GM23248 (cell line): ENCODE data around the gene LYSMD3. TPM values are rescaled to one million over a fixed set of nuclear protein-coding genes. Genes with fewer than 3 reads are reported as not detected.

Source experiments
- DNase-seq: peaks from one replicate; pipeline ENCODE4 v3.0.0-alpha.2; 2015
- H2AFZ ChIP-seq: fragments of 200-600 bp; sonication (generic); 2 replicates; pipeline ENCODE4 v1.6.1; 2016; ENCODE audit warnings: antibody characterized with exemption
- H3F3A ChIP-seq: fragments of 200-600 bp; sonication (generic); 2 replicates; pipeline ENCODE4 v1.6.1; 2016; ENCODE audit warnings: mild to moderate bottlenecking, antibody characterized with exemption, mixed run types; ENCODE audit not compliant: insufficient read depth
- H3K27ac ChIP-seq: fragments of 200-600 bp; sonication (generic); 2 replicates; pipeline ENCODE4 v1.5.1; 2016; ENCODE audit warnings: mild to moderate bottlenecking
- H3K27me3 ChIP-seq: fragments of 200-600 bp; sonication (generic); replicated peaks from 2 replicates; pipeline ENCODE4 v1.6.1; 2016; ENCODE audit warnings: mild to moderate bottlenecking; ENCODE audit not compliant: insufficient read depth
- H3K36me3 ChIP-seq: fragments of 200-600 bp; sonication (generic); 2 replicates; pipeline ENCODE4 v1.6.1; 2016; ENCODE audit warnings: low read depth, mild to moderate bottlenecking
- H3K4me1 ChIP-seq: fragments of 200-600 bp; sonication (generic); 2 replicates; pipeline ENCODE4 v1.6.1; 2016; ENCODE audit warnings: mild to moderate bottlenecking; ENCODE audit not compliant: insufficient read depth
- H3K4me2 ChIP-seq: fragments of 200-600 bp; sonication (generic); one replicate; pipeline ENCODE4 v1.6.1; 2016; ENCODE audit warnings: mild to moderate bottlenecking; ENCODE audit not compliant: unreplicated experiment
- H3K4me3 ChIP-seq: fragments of 200-600 bp; sonication (generic); 2 replicates; pipeline ENCODE4 v1.5.1; 2016; ENCODE audit warnings: mild to moderate bottlenecking
- H3K79me2 ChIP-seq: fragments of 200-600 bp; sonication (generic); 2 replicates; pipeline ENCODE4 v1.6.1; 2016; ENCODE audit warnings: mild to moderate bottlenecking; ENCODE audit not compliant: insufficient read depth
- H3K9ac ChIP-seq: fragments of 200-600 bp; sonication (generic); 2 replicates; pipeline ENCODE4 v1.6.1; 2016; ENCODE audit warnings: mild to moderate bottlenecking
- H3K9me2 ChIP-seq: fragments of 200-600 bp; sonication (generic); 2 replicates; pipeline ENCODE4 v1.6.1; 2016; ENCODE audit warnings: mixed run types, mild to moderate bottlenecking, moderate library complexity; ENCODE audit not compliant: insufficient read depth
- H3K9me3 ChIP-seq: fragments of 200-600 bp; sonication (generic); one replicate; pipeline ENCODE4 v1.6.1; 2017; ENCODE audit warnings: low read depth
- H4K20me1 ChIP-seq: fragments of 200-600 bp; sonication (generic); 2 replicates; pipeline ENCODE4 v1.6.0; 2016; ENCODE audit not compliant: insufficient read depth
- EZH2 ChIP-seq: fragments of 200-600 bp; sonication (generic); IDR thresholded peaks from 2 replicates; pipeline ENCODE4 v1.6.1; 2018; ENCODE audit warnings: antibody characterized with exemption, mild to moderate bottlenecking; ENCODE audit not compliant: insufficient read depth, poor library complexity, severe bottlenecking
- EZH2phosphoT487 ChIP-seq: fragments of 200-600 bp; sonication (generic); IDR thresholded peaks from 2 replicates; pipeline ENCODE4 v1.6.1; 2018; ENCODE audit warnings: antibody characterized with exemption, moderate library complexity, mild to moderate bottlenecking, low read depth; ENCODE audit not compliant: insufficient read depth
- WGBS, 2 experiments: methylation state at CpG; one replicate each; pipeline ENCODE4 v1.1.6; 2015 to 2017; ENCODE audit warnings: low lambda C conversion rate in 2 of 2, low coverage in 1 of 2; ENCODE audit errors: missing lambda C conversion rate in 2 of 2; 5-methylcytosine and 5-hydroxymethylcytosine counted together
- in situ Hi-C: fragments of 300-500 bp; cut with MboI; formaldehyde crosslinking; loops from 2 replicates; pipeline ENCODE4 v1.15.0; 2020
- polyA plus RNA-seq: library from polyadenylated mRNA; unstranded; fragments of >200 nt; fragmentation: Nextera tagmentation; extraction: Ambion mirVana; gene quantifications from 2 replicates; pipeline ENCODE4 v1.2.1, GENCODE V29; 2016
- total RNA-seq: library from RNA; depleted of rRNA; stranded (reverse); fragments of >200 nt; shearing (Covaris generic); gene quantifications from 2 replicates; pipeline ENCODE4 v1.2.3, GENCODE V29; 2014

LYSMD3 gene
- total and polyA plus RNA-seq, 2 experiments from 2014 or later: 20.1 to 22.6 TPM

GRCh38 chr5:90484540-90484939 lies 44.8 kb downstream of the LYSMD3 start:
- peaks cover 22% of the 10 kb centered on the region for H3K4me1 ChIP-seq
- WGBS, 2 experiments: 79 to 81% methylated on average over 3 of the region's 3 CpGs

DNA sequence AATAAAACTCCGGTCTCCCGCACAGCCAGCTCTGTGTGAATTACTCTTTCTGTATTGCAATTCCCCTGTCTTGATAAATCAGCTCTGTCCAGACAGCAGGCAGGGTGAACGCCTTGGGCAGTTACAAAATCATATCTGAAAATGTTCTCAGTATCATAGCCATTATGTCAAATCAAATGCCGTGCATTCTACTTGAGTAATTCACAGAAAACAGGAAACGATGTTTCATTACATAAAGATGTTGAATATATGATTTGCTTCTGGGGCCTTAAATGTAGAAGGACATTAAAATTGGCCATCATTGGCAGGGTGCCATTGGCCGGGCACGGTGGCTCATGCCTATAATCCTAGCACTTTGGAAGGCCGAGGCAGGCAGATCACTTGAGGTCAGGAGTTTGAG lies 46.2 kb downstream of the LYSMD3 start:
- TF ChIP-seq EZH2 (no peak), EZH2phosphoT487 (no peak)
- H2AFZ ChIP-seq: no peak overlapping the region
- H3K79me2 ChIP-seq: no peaks in the 10 kb centered on the region
- no peaks in the 10 kb centered on the region for H3K36me3 ChIP-seq
- peaks cover 12% of the 10 kb centered on the region; the same call in 1 of the 2 replicates for H3K4me1 ChIP-seq
- H3K27me3 ChIP-seq: no peaks in the 10 kb centered on the region
- no peak overlapping the region for H3K27ac ChIP-seq
- no peaks in the 10 kb centered on the region for H3K9me3 ChIP-seq
- in situ Hi-C loops: no loop called here
- no peaks in the 10 kb centered on the region for H3K9me2 ChIP-seq
- no peaks in the 10 kb centered on the region for H4K20me1 ChIP-seq
- DNase-seq: no peak
- peaks cover 13% of the 10 kb centered on the region for H3F3A ChIP-seq
- H3K9ac ChIP-seq: no peak overlapping the region
- WGBS, 2 experiments: 95 to 97% methylated on average over 8 of the region's 8 CpGs
- H3K4me3 ChIP-seq: no peak overlapping the region
- H3K4me2 ChIP-seq: no peak overlapping the region

More at GRCh38 chr5:90484540-90484939, 44.8 kb downstream of the LYSMD3 start:
- Histone ChIP-seq H3K27ac (no peak overlapping the region), H3K4me2 (no peak overlapping the region), H3K79me2 (no peaks in the 10 kb centered on the region), H3K9me3 (no peaks in the 10 kb centered on the region), H3F3A (peaks cover 15% of the 10 kb centered on the region), H3K27me3 (no peaks in the 10 kb centered on the region), H4K20me1 (no peaks in the 10 kb centered on the region), H3K9ac (no peak overlapping the region), H3K36me3 (no peaks in the 10 kb centered on the region), H3K4me3 (no peak overlapping the region), H3K9me2 (no peaks in the 10 kb centered on the region), H2AFZ (no peak overlapping the region)
- in situ Hi-C loops: no loop called here
- DNase-seq: no peak
- TF ChIP-seq EZH2phosphoT487: no peak
- TF ChIP-seq EZH2: no peak

DNA sequence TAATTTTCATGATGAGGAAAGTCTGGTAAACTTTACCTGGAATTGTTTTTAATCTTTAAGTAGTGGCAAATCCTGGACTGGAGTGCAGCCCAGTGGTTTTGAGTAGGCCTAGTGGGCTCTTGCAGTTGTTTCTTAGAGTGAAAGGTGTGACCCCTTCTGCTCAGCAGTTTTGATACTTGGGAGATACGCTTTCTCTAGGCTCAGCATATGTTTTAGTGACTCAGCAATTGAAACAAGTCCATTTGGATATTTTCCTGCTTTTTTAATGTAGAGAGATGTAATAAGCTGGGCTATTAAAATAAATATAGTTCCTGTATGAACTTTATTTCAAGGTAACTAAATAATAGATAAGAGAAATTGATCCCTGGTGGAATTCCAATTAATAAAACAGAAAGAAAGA lies 48.7 kb downstream of the LYSMD3 start:
- in situ Hi-C loops: no loop called here
- no peaks in the 10 kb centered on the region for H3K9me2 ChIP-seq
- no peaks in the 10 kb centered on the region for H3K79me2 ChIP-seq
- no peak overlapping the region for H2AFZ ChIP-seq
- H3K27me3 ChIP-seq: no peaks in the 10 kb centered on the region
- H4K20me1 ChIP-seq: no peaks in the 10 kb centered on the region
- TF ChIP-seq EZH2: no peak
- TF ChIP-seq EZH2phosphoT487: no peak
- WGBS, 2 experiments: 95 to 100% methylated on average over 1 of the region's 1 CpG
- H3K9ac ChIP-seq: no peak overlapping the region
- H3K36me3 ChIP-seq: no peaks in the 10 kb centered on the region
- H3K4me3 ChIP-seq: no peak overlapping the region
- H3K9me3 ChIP-seq: no peaks in the 10 kb centered on the region
- H3K4me1 ChIP-seq: peaks cover 12% of the 10 kb centered on the region; the same call in 1 of the 2 replicates
- peaks cover 13% of the 10 kb centered on the region for H3F3A ChIP-seq
- no peak overlapping the region for H3K4me2 ChIP-seq
- no peak overlapping the region for H3K27ac ChIP-seq
- DNase-seq: no peak

GRCh38 chr5:90479611-90480385 lies 49.6 kb downstream of the LYSMD3 start:
- TF ChIP-seq EZH2: no peak
- no peak for TF ChIP-seq EZH2phosphoT487
- Histone ChIP-seq H4K20me1 (no peaks in the 10 kb centered on the region), H3K9ac (no peak overlapping the region), H3K4me1 (peaks cover 12% of the 10 kb centered on the region; the same call in 1 of the 2 replicates), H3K9me3 (no peaks in the 10 kb centered on the region), H3K4me3 (peak overlapping the region; percentile 6; the same call in 1 of the 2 replicates), H2AFZ (peak overlapping the region; percentile 20), H3K9me2 (no peaks in the 10 kb centered on the region), H3K4me2 (peak overlapping the region; percentile 7), H3K36me3 (no peaks in the 10 kb centered on the region), H3F3A (peaks cover 13% of the 10 kb centered on the region), H3K79me2 (no peaks in the 10 kb centered on the region), H3K27ac (peak overlapping the region; percentile 34), H3K27me3 (no peaks in the 10 kb centered on the region)
- peak; percentile 58 for DNase-seq
- in situ Hi-C loops: no loop called here
